ENCODE data around the gene NAPB. TPM values are rescaled to one million over a fixed set of nuclear protein-coding genes. Genes with fewer than 3 reads are reported as not detected.
A peak's percentile ranks its signal among the peaks of the same experiment; 100 is the strongest.

NAPB gene
- total RNA-seq, 1 donor from 2014 or later, result 13.6 TPM

DNA sequence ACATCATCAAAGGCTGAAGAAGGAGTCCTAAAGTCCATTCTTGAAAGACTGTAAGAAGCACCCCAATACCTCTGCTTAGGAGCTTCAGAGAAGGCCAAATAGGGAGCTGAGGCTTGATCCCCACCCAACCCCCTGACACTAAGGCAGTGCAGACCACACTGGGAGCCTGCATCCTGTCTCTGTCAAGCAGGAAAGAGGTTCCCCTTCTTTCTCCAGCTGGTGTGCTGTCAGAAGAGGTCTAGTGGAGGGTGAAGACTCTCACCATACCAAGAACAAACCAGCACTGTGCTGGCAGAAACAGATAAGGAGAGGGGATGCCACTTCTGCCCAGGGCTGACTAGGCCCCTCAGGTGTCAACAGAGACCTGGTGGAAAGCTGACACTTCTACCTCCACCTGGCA lies 39.4 kb downstream of the NAPB start:
- Mint-ChIP-seq H3K27ac (no peak overlapping the region), H3K4me3 (no peak overlapping the region), H3K4me1 (peaks cover 12% of the 10 kb centered on the region), H3K9me3 (peaks cover 4% of the 10 kb centered on the region), H3K36me3 (ENCODE audit: low read depth) (peaks cover 57% of the 10 kb centered on the region), H3K27me3 (no peaks in the 10 kb centered on the region)
- intact Hi-C loops (cut with micrococcal nuclease), result no loop called here
- DNase-seq, result no peak

- Mint-ChIP-seq H3K4me1 (peaks cover 17% of the 10 kb centered on the region), H3K4me3 (no peak overlapping the region), H3K27me3 (no peaks in the 10 kb centered on the region), H3K9me3 (no peaks in the 10 kb centered on the region), H3K27ac (no peak overlapping the region), H3K36me3 (ENCODE audit: low read depth) (peaks cover 59% of the 10 kb centered on the region)
- intact Hi-C loops (cut with micrococcal nuclease), result no loop called here
- no peak for DNase-seq
Measured at GRCh38 chr20:23379772-23380171, 41.5 kb downstream of the NAPB start.

DNA sequence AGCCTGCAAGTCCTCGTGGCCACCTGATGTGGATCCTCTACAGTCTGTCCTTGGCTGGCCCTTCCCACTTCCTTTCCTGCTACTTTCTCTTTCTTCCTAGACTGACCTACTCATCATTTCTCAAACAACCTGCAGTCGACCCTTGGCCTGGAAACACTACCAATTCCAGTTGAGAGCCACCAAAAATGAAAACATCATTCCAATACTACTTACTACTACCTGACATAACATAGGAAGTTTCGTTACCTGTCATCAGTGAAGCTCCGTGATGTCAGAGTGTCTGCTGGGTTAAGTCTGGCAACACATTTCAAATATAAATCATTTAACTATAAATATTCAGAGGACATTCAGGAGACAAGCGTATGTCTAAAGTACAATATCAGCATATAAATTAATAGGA lies 45.5 kb downstream of the NAPB start:
- Mint-ChIP-seq H3K4me1 (peaks cover 7% of the 10 kb centered on the region), H3K27ac (no peak overlapping the region), H3K27me3 (no peaks in the 10 kb centered on the region), H3K36me3 (ENCODE audit: low read depth) (peaks cover 63% of the 10 kb centered on the region), H3K9me3 (no peaks in the 10 kb centered on the region), H3K4me3 (no peak overlapping the region)
- intact Hi-C loops (cut with micrococcal nuclease), result no loop called here
- DNase-seq, result no peak

- DNase-seq, result no peak
- Mint-ChIP-seq H3K4me3 (no peak overlapping the region), H3K9me3 (no peaks in the 10 kb centered on the region), H3K4me1 (peaks cover 7% of the 10 kb centered on the region), H3K27ac (no peak overlapping the region), H3K27me3 (no peaks in the 10 kb centered on the region), H3K36me3 (ENCODE audit: low read depth) (peaks cover 69% of the 10 kb centered on the region)
- intact Hi-C loops (cut with micrococcal nuclease), result no loop called here
Measured at GRCh38 chr20:23374441-23374840, 46.8 kb downstream of the NAPB start.

GRCh38 chr20:23371496-23371895 lies 49.8 kb downstream of the NAPB start:
- no peak overlapping the region for H3K4me3 Mint-ChIP-seq
- H3K27ac Mint-ChIP-seq, result no peak overlapping the region
- H3K9me3 Mint-ChIP-seq, result no peaks in the 10 kb centered on the region
- H3K4me1 Mint-ChIP-seq, result peaks cover 20% of the 10 kb centered on the region
- H3K27me3 Mint-ChIP-seq, result no peaks in the 10 kb centered on the region
- no peak for DNase-seq
- peaks cover 71% of the 10 kb centered on the region for H3K36me3 Mint-ChIP-seq (ENCODE audit: low read depth)
- intact Hi-C loops (cut with micrococcal nuclease), result no loop called here

DNA sequence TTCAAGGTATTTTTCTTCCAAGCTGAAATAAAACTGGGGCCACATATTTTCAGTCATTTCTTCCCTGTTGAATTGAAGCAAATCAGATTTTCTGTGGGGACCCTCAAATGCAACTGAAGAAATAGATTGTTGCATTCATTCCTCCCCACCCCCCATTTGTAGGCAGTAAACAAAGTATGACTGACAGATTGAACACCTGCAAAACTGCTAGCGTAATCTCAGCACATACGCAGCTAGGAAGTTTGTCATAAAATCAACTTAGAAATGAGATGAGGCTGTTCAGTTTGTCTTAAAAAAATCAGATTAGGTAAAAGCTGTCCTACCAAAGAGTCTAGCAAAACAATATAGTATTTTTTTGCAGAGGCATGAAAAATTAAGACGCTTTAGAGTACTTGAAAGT lies 50.4 kb downstream of the NAPB start:
- Mint-ChIP-seq H3K27ac (peak overlapping the region; percentile 37), H3K4me1 (peaks cover 23% of the 10 kb centered on the region), H3K9me3 (no peaks in the 10 kb centered on the region), H3K27me3 (no peaks in the 10 kb centered on the region), H3K4me3 (no peak overlapping the region), H3K36me3 (ENCODE audit: low read depth) (peaks cover 71% of the 10 kb centered on the region)
- intact Hi-C loops (cut with micrococcal nuclease), result no loop called here
- no peak for DNase-seq

DNA sequence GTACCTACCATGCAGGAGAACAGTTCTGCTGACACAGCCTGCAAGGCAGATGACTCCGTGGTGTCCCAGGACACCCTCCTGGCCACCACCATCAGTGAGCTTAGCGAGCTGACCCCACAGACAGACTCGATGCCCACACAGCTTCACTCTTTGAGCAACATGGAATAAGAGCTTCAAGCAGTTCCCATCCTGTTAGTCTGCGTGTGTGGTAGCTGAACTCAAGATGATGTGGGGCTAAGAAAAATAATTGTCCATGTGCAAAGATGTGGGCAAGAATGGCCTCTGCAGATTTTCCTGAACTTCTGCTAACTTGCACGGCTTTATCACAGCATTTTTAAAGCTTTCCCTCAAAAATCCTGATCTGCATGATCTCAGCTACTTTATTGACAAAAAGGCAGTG lies 51.0 kb downstream of the NAPB start:
- intact Hi-C loops (cut with micrococcal nuclease), result no loop called here
- no peak overlapping the region for H3K27ac Mint-ChIP-seq

GRCh38 chr20:23369072-23369823 lies 52.0 kb downstream of the NAPB start:
- H3K4me1 Mint-ChIP-seq, result peaks cover 28% of the 10 kb centered on the region
- DNase-seq, result no peak
- no peak overlapping the region for H3K4me3 Mint-ChIP-seq
- intact Hi-C loops (cut with micrococcal nuclease), result no loop called here
- H3K27ac Mint-ChIP-seq, result no peak overlapping the region
- H3K36me3 Mint-ChIP-seq (ENCODE audit: low read depth), result peaks cover 71% of the 10 kb centered on the region
- no peaks in the 10 kb centered on the region for H3K27me3 Mint-ChIP-seq
- no peaks in the 10 kb centered on the region for H3K9me3 Mint-ChIP-seq

More for the DNA sequence above, 51.0 kb downstream of the NAPB start:
- peaks cover 66% of the 10 kb centered on the region for H3K36me3 Mint-ChIP-seq (ENCODE audit: low read depth)
- no peaks in the 10 kb centered on the region for H3K9me3 Mint-ChIP-seq
- no peak for DNase-seq
- H3K27me3 Mint-ChIP-seq, result no peaks in the 10 kb centered on the region
- H3K4me3 Mint-ChIP-seq, result no peak overlapping the region
- H3K4me1 Mint-ChIP-seq, result peaks cover 18% of the 10 kb centered on the region

GRCh38 chr20:23368316-23369071 lies 52.8 kb downstream of the NAPB start:
- intact Hi-C loops (cut with micrococcal nuclease), result no loop called here
- Mint-ChIP-seq H3K4me3 (no peak overlapping the region), H3K27me3 (no peaks in the 10 kb centered on the region), H3K36me3 (ENCODE audit: low read depth) (peaks cover 67% of the 10 kb centered on the region), H3K9me3 (no peaks in the 10 kb centered on the region), H3K27ac (no peak overlapping the region), H3K4me1 (peaks cover 35% of the 10 kb centered on the region)
- no peak for DNase-seq

GRCh38 chr20:23367770-23368169 lies 53.5 kb downstream of the NAPB start:
- intact Hi-C loops (cut with micrococcal nuclease), result no loop called here
- Mint-ChIP-seq H3K27me3 (no peaks in the 10 kb centered on the region), H3K4me3 (no peak overlapping the region), H3K9me3 (no peaks in the 10 kb centered on the region), H3K27ac (peak overlapping the region; percentile 20), H3K36me3 (ENCODE audit: low read depth) (peaks cover 71% of the 10 kb centered on the region), H3K4me1 (peaks cover 42% of the 10 kb centered on the region)
- DNase-seq, result no peak

DNA sequence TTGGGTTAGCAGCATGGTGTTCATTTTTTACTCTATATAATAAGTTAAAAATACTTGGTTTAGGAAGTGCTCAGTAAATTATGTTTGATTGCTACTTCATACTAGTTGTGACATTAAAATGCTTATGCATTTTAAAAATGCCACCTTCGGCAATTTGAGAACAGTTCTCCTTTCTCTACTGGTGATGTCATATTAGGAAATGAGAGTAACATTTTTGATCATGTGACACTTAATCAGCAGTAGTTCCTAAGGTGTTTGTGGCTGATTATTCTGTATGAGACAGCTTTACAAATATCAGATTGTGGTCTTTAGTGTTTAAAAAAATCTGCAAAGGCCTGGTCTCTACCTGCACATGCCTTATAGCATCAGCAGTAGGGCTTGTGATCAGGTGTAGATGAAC lies 54.9 kb downstream of the NAPB start:
- intact Hi-C loops (cut with micrococcal nuclease), result loop anchor here (1.0 kb wide), 1 partner anchor 34 kb away; no protein-coding TSS in a partner anchor
- Mint-ChIP-seq H3K27ac (peak overlapping the region; percentile 70), H3K4me1 (peaks cover 44% of the 10 kb centered on the region), H3K9me3 (no peaks in the 10 kb centered on the region), H3K36me3 (ENCODE audit: low read depth) (peaks cover 62% of the 10 kb centered on the region), H3K4me3 (peak overlapping the region; percentile 58), H3K27me3 (peaks cover 2% of the 10 kb centered on the region)
- DNase-seq, result no peak

DNA sequence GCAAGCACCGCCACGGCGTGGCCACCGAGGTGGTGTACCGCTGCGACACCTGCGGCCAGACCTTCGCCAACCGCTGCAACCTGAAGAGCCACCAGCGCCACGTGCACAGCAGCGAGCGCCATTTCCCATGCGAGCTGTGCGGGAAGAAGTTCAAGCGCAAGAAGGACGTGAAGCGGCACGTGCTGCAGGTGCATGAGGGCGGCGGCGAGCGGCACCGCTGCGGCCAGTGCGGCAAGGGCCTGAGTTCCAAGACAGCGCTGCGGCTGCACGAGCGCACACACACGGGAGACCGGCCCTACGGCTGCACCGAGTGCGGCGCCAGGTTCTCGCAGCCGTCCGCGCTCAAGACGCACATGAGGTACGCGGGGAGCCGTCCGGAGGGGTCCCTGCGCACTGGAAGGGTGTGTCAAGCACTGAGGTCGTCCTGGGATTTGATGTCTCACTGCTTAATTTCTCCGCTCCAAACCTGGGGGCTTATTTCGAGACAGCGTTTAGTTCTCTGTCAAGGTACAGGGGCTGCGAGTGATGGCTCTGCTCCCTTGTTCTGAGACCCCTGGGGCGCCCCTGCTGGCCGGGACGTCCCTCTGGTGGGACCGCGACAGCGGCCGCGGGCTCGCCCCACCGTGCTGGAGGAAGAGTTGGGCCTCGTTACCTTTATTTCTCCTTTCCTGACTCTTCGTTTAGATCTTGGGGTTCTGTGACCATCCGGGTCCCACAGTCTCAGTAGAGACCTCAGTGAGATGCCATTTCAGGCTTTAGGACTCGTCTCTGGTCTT lies 55.7 kb downstream of the NAPB start:
- Mint-ChIP-seq H3K27me3 (peaks cover 2% of the 10 kb centered on the region), H3K4me1 (peaks cover 48% of the 10 kb centered on the region), H3K9me3 (no peaks in the 10 kb centered on the region), H3K4me3 (peak overlapping the region; percentile 51), H3K36me3 (ENCODE audit: low read depth) (peaks cover 55% of the 10 kb centered on the region), H3K27ac (peak overlapping the region; percentile 60)
- intact Hi-C loops (cut with micrococcal nuclease), result loop anchor here (1.0 kb wide), 1 partner anchor 35 kb away; no protein-coding TSS in a partner anchor
- no peak for DNase-seq

GRCh38 chr20:23363257-23363649 lies 58.0 kb downstream of the NAPB start:
- no peak for DNase-seq
- peaks cover 52% of the 10 kb centered on the region for H3K4me1 Mint-ChIP-seq
- H3K9me3 Mint-ChIP-seq, result no peaks in the 10 kb centered on the region
- peak overlapping the region; percentile 92 for H3K4me3 Mint-ChIP-seq
- peak overlapping the region; percentile 94 for H3K27ac Mint-ChIP-seq
- H3K27me3 Mint-ChIP-seq, result peaks cover 2% of the 10 kb centered on the region
- peaks cover 36% of the 10 kb centered on the region for H3K36me3 Mint-ChIP-seq (ENCODE audit: low read depth)
- intact Hi-C loops (cut with micrococcal nuclease), result no loop called here

All from activated CD4-positive, alpha-beta T cell treated with anti-CD3 and anti-CD28 coated beads, Interleukin-2, amount 10 ng/mL, durations not matched to agents 24 days and 14 days (primary cell).